ENCODE results near the gene SMCO4. TPM values are rescaled to one million over a fixed set of nuclear protein-coding genes. Genes with fewer than 3 reads are reported as not detected.

The SMCO4 gene
- total RNA-seq, 6 experiments from 2014 or later = 8.6 to 13.1 (median 11.0) TPM

- no peaks in the 10 kb centered on the region for H3K27me3 Mint-ChIP-seq (ENCODE audit: insufficient read depth)
- no peak for TF ChIP-seq CTCF (IDR thresholded peaks at IDR 0.05)
- no peak overlapping the region for H3K4me3 Mint-ChIP-seq
- no peak for DNase-seq
- H3K36me3 Mint-ChIP-seq (ENCODE audit: low read depth) = no peaks in the 10 kb centered on the region
- H3K4me1 Mint-ChIP-seq (ENCODE audit: low read depth) = no peaks in the 10 kb centered on the region
- no peak overlapping the region for H3K27ac Mint-ChIP-seq
- H3K9me3 Mint-ChIP-seq = no peaks in the 10 kb centered on the region
These were observed 26.1 kb downstream of the SMCO4 start for GRCh38 chr11:93517041-93517440.

GRCh38 chr11:93515441-93516025 lies 27.7 kb downstream of the SMCO4 start:
- H3K27ac Mint-ChIP-seq = no peak overlapping the region
- no peak for DNase-seq
- H3K27me3 Mint-ChIP-seq (ENCODE audit: insufficient read depth) = no peaks in the 10 kb centered on the region
- no peaks in the 10 kb centered on the region for H3K4me1 Mint-ChIP-seq (ENCODE audit: low read depth)
- H3K9me3 Mint-ChIP-seq = no peaks in the 10 kb centered on the region
- H3K4me3 Mint-ChIP-seq = no peak overlapping the region
- no peaks in the 10 kb centered on the region for H3K36me3 Mint-ChIP-seq (ENCODE audit: low read depth)
- no peak for TF ChIP-seq CTCF (IDR thresholded peaks at IDR 0.05)

GRCh38 chr11:93514712-93515111 lies 28.5 kb downstream of the SMCO4 start:
- Mint-ChIP-seq H3K4me3 (no peak overlapping the region), H3K36me3 (ENCODE audit: low read depth) (no peaks in the 10 kb centered on the region), H3K27ac (no peak overlapping the region), H3K9me3 (no peaks in the 10 kb centered on the region), H3K4me1 (ENCODE audit: low read depth) (no peaks in the 10 kb centered on the region), H3K27me3 (ENCODE audit: insufficient read depth) (no peaks in the 10 kb centered on the region)
- no peak for TF ChIP-seq CTCF (IDR thresholded peaks at IDR 0.05)
- no peak for DNase-seq

- no peak for TF ChIP-seq CTCF (IDR thresholded peaks at IDR 0.05)
- DNase-seq = no peak
- no peak overlapping the region for H3K4me3 Mint-ChIP-seq
- H3K27me3 Mint-ChIP-seq (ENCODE audit: insufficient read depth) = no peaks in the 10 kb centered on the region
- no peak overlapping the region for H3K27ac Mint-ChIP-seq
- no peaks in the 10 kb centered on the region for H3K9me3 Mint-ChIP-seq
- H3K36me3 Mint-ChIP-seq (ENCODE audit: low read depth) = no peaks in the 10 kb centered on the region
- no peaks in the 10 kb centered on the region for H3K4me1 Mint-ChIP-seq (ENCODE audit: low read depth)
These were observed 29.4 kb downstream of the SMCO4 start for GRCh38 chr11:93513772-93514171.

- Mint-ChIP-seq H3K27me3 (ENCODE audit: insufficient read depth) (no peaks in the 10 kb centered on the region), H3K27ac (no peak overlapping the region), H3K9me3 (no peaks in the 10 kb centered on the region), H3K4me3 (no peak overlapping the region), H3K4me1 (ENCODE audit: low read depth) (no peaks in the 10 kb centered on the region), H3K36me3 (ENCODE audit: low read depth) (no peaks in the 10 kb centered on the region)
- no peak for TF ChIP-seq CTCF (IDR thresholded peaks at IDR 0.05)
- no peak for DNase-seq
These were observed 30.1 kb downstream of the SMCO4 start for GRCh38 chr11:93512949-93513667.

All from HFFc6 (cell line).